SH-SY5Y (cell line): ENCODE measurements around the gene ZNF484.

Source experiments
- GATA2 ChIP-seq: IDR thresholded peaks from 2 replicates; pipeline ENCODE4 v1.6.1; 2011; ENCODE audit warnings: mild to moderate bottlenecking, low read depth, low read length
- GATA3 ChIP-seq: IDR thresholded peaks from 2 replicates; pipeline ENCODE4 v1.6.1; 2011; ENCODE audit warnings: low read depth, mild to moderate bottlenecking, low read length, moderate library complexity

- TF ChIP-seq GATA2, result no peak
- no peak for TF ChIP-seq GATA3
Observed at GRCh38 chr9:92897323-92897722, 19.5 kb upstream of the ZNF484 start.
